K562 (cell line): ENCODE measurements around the gene RAD1. TPM values are rescaled to one million over a fixed set of nuclear protein-coding genes. Genes with fewer than 3 reads are reported as not detected.

Experiments
- CBX2 ChIP-seq: fragments of 200-600 bp; sonication (generic); IDR thresholded peaks from one replicate; pipeline ENCODE4 v1.6.1; 2012; ENCODE audit warnings: mild to moderate bottlenecking, low read length, inconsistent platforms; ENCODE audit not compliant: insufficient read depth, poor library complexity, severe bottlenecking
- MEIS2 ChIP-seq: fragments of 450-650 bp; IDR thresholded peaks from 2 replicates; pipeline ENCODE4 v1.6.1; 2014; ENCODE audit warnings: mild to moderate bottlenecking; ENCODE audit not compliant: partially characterized antibody
- SAFB2 ChIP-seq: fragments of 200-400 bp; formaldehyde crosslinking; IDR thresholded peaks from 2 replicates; pipeline ENCODE4 v1.6.1; 2018; ENCODE audit warnings: borderline replicate concordance, low read length, low read depth, moderate library complexity; ENCODE audit not compliant: severe bottlenecking
- SAP30 ChIP-seq: fragments of 200-600 bp; sonication (generic); IDR thresholded peaks from 2 replicates; pipeline ENCODE4 v1.6.1; 2012; ENCODE audit warnings: borderline replicate concordance, low read depth, mild to moderate bottlenecking, moderate library complexity, low read length, control low read depth, inconsistent platforms; ENCODE audit not compliant: insufficient read depth, poor library complexity, severe bottlenecking
- SETDB1 ChIP-seq: IDR thresholded peaks from one replicate; pipeline ENCODE4 v1.6.1; 2012; ENCODE audit warnings: low read length, control low read depth, inconsistent platforms
- STAT6 ChIP-seq: sonication (generic); formaldehyde crosslinking; IDR thresholded peaks from 2 replicates; pipeline ENCODE4 v1.8.1; 2023; ENCODE audit warnings: mild to moderate bottlenecking, missing genetic modification reagents
- ZC3H4 ChIP-seq: sonication (generic); formaldehyde crosslinking; IDR thresholded peaks from 2 replicates; pipeline ENCODE4 v1.9.0; 2021; ENCODE audit warnings: missing genetic modification reagents, borderline replicate concordance
- ZNF436 ChIP-seq: fragments of 250-450, 450-650 bp; sonication (Bioruptor Pico); formaldehyde crosslinking; IDR thresholded peaks from 2 replicates; pipeline ENCODE4 v1.7.0; 2020; ENCODE audit warnings: mild to moderate bottlenecking
- polyA plus RNA-seq, 8 experiments: library from polyadenylated mRNA; depleted of rRNA in 4 of 8; stranded (reverse) in 5 of 8; unstranded in 3 of 8; fragments of >200 nt; fragmentation: Nextera tagmentation in 2 of 8; fragmentation: Illumina TruSeq in 1 of 8; extraction: Ambion mirVana in 2 of 8; extraction: Trizol in 1 of 8; gene quantifications; 2 replicates each; pipeline versions ENCODE4 v1.2.1 to v1.2.3, GENCODE V29; 2011 to 2014; ENCODE audit warnings: inconsistent platforms in 1 of 8, missing spikeins in 1 of 8
- total RNA-seq, 7 experiments: library from RNA; depleted of rRNA in 6 of 7; stranded (reverse); fragments of >200 nt in 6 of 7; fragmentation: Illumina TruSeq in 2 of 7; extraction: Trizol in 2 of 7; gene quantifications; 2 replicates each; pipeline versions ENCODE4 v1.2.1 to v1.2.3, GENCODE V29; 2011 to 2021; ENCODE audit warnings: low replicate concordance in 1 of 7

The RAD1 gene
- total and polyA plus RNA-seq, 9 of the 15 experiments (the other 6 are each of a cell fraction or from before 2014, with no cell fraction given), result 44.5 to 148 (median 60.8) TPM

GRCh38 chr5:34898258-34898895 is 16.9 kb downstream of the RAD1 start (continued):
- TF ChIP-seq SAP30 (no peak), STAT6 (CRISPR knock-in tag) (no peak), SETDB1 (no peak), CBX2 (no peak), MEIS2 (peak; percentile 14), ZC3H4 (CRISPR knock-in tag) (no peak), SAFB2 (no peak), ZNF436 (CRISPR knock-in tag) (no peak)
